ENCODE results near the gene SFXN3. TPM values are rescaled to one million over a fixed set of nuclear protein-coding genes. Genes with fewer than 3 reads are reported as not detected.
A peak's percentile ranks its signal among the peaks of the same experiment; 100 is the strongest.

The SFXN3 gene
- total RNA-seq, 4 donors from 2014 or later: 35.8 to 56.8 (median 43.3) TPM

DNA sequence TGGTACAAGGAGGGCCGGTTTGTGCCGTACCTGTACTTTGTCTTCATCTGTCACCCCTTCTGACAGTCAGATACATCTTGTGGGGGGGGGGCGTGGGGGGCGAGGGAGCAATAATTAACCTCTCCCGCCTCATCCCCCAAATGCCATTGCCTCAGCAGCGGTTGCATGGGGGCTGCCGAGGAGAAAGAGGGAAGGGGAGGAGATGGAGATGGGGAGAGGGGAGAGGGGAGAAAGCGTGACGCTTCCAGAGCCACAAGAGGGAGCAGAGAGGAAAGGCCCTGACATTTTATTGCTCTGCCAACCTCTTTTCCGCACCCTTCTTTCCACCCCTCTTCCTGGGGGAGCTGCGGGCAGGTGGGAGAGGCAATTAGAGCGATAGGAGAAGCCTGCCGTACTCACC, 42.6 kb downstream of the SFXN3 start:
- TF ChIP-seq, protein P1, sequence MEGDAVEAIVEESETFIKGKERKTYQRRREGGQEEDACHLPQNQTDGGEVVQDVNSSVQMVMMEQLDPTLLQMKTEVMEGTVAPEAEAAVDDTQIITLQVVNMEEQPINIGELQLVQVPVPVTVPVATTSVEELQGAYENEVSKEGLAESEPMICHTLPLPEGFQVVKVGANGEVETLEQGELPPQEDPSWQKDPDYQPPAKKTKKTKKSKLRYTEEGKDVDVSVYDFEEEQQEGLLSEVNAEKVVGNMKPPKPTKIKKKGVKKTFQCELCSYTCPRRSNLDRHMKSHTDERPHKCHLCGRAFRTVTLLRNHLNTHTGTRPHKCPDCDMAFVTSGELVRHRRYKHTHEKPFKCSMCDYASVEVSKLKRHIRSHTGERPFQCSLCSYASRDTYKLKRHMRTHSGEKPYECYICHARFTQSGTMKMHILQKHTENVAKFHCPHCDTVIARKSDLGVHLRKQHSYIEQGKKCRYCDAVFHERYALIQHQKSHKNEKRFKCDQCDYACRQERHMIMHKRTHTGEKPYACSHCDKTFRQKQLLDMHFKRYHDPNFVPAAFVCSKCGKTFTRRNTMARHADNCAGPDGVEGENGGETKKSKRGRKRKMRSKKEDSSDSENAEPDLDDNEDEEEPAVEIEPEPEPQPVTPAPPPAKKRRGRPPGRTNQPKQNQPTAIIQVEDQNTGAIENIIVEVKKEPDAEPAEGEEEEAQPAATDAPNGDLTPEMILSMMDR (IDR thresholded peaks at IDR 0.05): no peak
- no peak for TF ChIP-seq POLR2A (IDR thresholded peaks at IDR 0.05)
- intact Hi-C loops (cut with DNase I): no loop called here
- WGBS, 2 donors: 8% methylated on average over 13 of the region's 13 CpGs

GRCh38 chr10:101075775-101076174, 44.7 kb downstream of the SFXN3 start:
- no peaks in the 10 kb centered on the region for H3K36me3 ChIP-seq
- WGBS, 2 donors: 12 to 15% methylated on average over 4 of the region's 4 CpGs
- TF ChIP-seq POLR2A (IDR thresholded peaks at IDR 0.05): no peak
- TF ChIP-seq, protein P1 (IDR thresholded peaks at IDR 0.05): no peak
- H3K4me3 ChIP-seq (replicated peaks in 1 of 3): no peak overlapping the region
- intact Hi-C loops (cut with DNase I): no loop called here
- H3K4me1 ChIP-seq: no peaks in the 10 kb centered on the region
- no peak overlapping the region for H3K27ac ChIP-seq
- H3K27me3 ChIP-seq: no peaks in the 10 kb centered on the region
- no peaks in the 10 kb centered on the region for H3K9me3 ChIP-seq
- DNase-seq: no peak

More for the DNA sequence above, 42.6 kb downstream of the SFXN3 start:
- no peaks in the 10 kb centered on the region for H3K9me3 ChIP-seq
- DNase-seq: no peak
- no peaks in the 10 kb centered on the region for H3K4me1 ChIP-seq
- H3K27ac ChIP-seq: no peak overlapping the region
- no peaks in the 10 kb centered on the region for H3K36me3 ChIP-seq
- H3K27me3 ChIP-seq: no peaks in the 10 kb centered on the region
- no peak overlapping the region for H3K4me3 ChIP-seq (replicated peaks in 1 of 3)

GRCh38 chr10:101076630-101077029, 45.6 kb downstream of the SFXN3 start:
- DNase-seq: no peak
- no peaks in the 10 kb centered on the region for H3K36me3 ChIP-seq
- WGBS, 2 donors: 64 to 77% methylated on average over 5 of the region's 5 CpGs
- no peaks in the 10 kb centered on the region for H3K27me3 ChIP-seq
- TF ChIP-seq, protein P1 (IDR thresholded peaks at IDR 0.05): no peak
- H3K27ac ChIP-seq: no peak overlapping the region
- no peak overlapping the region for H3K4me3 ChIP-seq (replicated peaks in 1 of 3)
- H3K9me3 ChIP-seq: no peaks in the 10 kb centered on the region
- H3K4me1 ChIP-seq: no peaks in the 10 kb centered on the region
- intact Hi-C loops (cut with DNase I): no loop called here

GRCh38 chr10:101079874-101080273, 48.8 kb downstream of the SFXN3 start:
- DNase-seq: no peak
- Histone ChIP-seq H3K27ac (no peak overlapping the region), H3K9me3 (no peaks in the 10 kb centered on the region), H3K4me1 (no peaks in the 10 kb centered on the region), H3K4me3 (replicated peaks in 1 of 3) (no peak overlapping the region), H3K36me3 (no peaks in the 10 kb centered on the region), H3K27me3 (no peaks in the 10 kb centered on the region)
- 55 to 72% methylated on average over 1 of the region's 1 CpG for WGBS, 2 donors
- TF ChIP-seq, protein P1 (IDR thresholded peaks at IDR 0.05): no peak
- no peak for TF ChIP-seq POLR2A (IDR thresholded peaks at IDR 0.05)
- intact Hi-C loops (cut with DNase I): no loop called here

DNA sequence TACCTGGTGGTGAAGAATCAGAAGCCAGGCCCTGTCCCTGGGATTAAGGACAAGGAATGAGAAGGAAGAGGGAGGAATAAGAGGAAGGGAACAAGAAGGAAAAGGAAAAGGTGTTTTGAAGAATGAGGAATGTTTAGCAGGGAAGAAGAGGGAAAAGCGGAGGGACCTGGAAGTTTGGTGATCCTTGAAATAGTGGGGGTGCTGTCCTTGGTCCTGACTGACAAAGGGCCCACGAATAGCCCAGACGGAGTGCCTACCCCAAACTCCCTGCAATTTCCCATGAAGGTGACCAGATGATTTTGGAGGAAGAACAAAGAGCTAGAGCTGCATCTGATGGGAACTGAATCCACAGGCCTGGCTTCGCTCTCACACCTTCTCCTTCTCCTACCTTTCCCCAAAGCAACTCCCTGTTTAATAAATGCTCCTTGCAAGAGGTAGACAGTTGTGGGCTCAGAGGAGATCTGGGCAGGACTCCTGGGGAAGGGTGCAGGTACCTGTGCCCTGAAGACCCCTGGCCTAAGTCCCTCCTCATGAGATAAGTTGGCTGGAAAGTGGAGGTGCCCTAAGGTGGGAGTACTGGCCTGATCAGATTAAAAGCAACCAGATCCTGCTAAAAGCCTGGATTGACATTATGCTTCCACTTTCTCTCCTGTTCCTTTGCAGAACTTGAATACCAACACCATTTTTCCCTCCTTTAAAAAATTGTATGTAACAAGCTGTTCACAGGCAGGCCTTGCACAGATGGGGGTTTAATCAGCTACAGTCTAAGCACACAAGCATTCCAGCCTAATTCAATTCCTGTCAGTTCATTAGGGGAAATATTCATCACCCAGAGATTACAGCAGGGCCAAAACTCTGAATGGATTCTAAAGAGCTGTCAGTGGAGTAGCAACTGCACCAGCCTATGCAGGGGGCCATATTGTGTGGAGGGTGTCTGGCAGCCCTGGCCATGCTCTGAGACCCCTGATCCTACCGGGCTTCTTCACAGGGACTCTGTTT, 50.2 kb downstream of the SFXN3 start:
- Histone ChIP-seq H3K4me1 (no peaks in the 10 kb centered on the region), H3K36me3 (no peaks in the 10 kb centered on the region), H3K9me3 (no peaks in the 10 kb centered on the region), H3K27ac (no peak overlapping the region), H3K4me3 (replicated peaks in 1 of 3) (no peak overlapping the region), H3K27me3 (no peaks in the 10 kb centered on the region)
- WGBS, 2 donors: 33 to 39% methylated on average over 5 of the region's 5 CpGs
- intact Hi-C loops (cut with DNase I): no loop called here
- TF ChIP-seq, protein P1 (IDR thresholded peaks at IDR 0.05): no peak
- TF ChIP-seq POLR2A (IDR thresholded peaks at IDR 0.05): no peak
- peak in 1 of 2 donors; percentile 33 for DNase-seq
